ENCODE data around the gene WDR37. TPM values are rescaled to one million over a fixed set of nuclear protein-coding genes. Genes with fewer than 3 reads are reported as not detected.
"Not testable (repeated sequence)": the region's sequence is repeated elsewhere in the genome, so short reads cannot be mapped to it uniquely, and the experiment has no call there.

The WDR37 gene
- total RNA-seq, 4 donors from 2014 or later = 1.3 to 21.7 (median 11.2) TPM

DNA sequence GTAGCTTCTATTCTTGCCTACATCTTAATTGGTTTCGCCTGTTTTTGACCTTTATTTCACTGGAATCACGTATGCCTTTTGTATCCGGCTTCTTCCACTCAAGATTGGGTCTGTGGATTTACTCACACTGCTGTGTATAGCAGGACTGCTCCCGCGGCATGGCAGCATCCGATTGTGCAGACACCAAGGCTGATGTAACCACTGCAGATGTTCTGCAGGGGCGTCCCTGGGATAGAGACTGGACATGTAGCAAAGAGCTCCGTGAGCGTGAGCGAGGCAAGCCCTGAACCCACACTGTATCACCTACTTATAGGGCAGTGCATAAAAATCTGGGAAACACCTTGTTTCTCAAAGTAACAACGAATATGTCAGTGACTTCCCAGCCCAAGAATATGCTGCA lies 19.1 kb upstream of the WDR37 start:
- H3K4me1 ChIP-seq = no peaks in the 10 kb centered on the region
- TF ChIP-seq POLR2A (IDR thresholded peaks at IDR 0.05) (no peak), CTCF (IDR thresholded peaks at IDR 0.05) (no peak)
- no peak for DNase-seq
- H3K36me3 ChIP-seq = no peaks in the 10 kb centered on the region
- H3K27me3 ChIP-seq = no peaks in the 10 kb centered on the region
- intact Hi-C loops (cut with DNase I; ENCODE audit: low total_unique reads) = no loop called here
- H3K9me3 ChIP-seq = no peaks in the 10 kb centered on the region
- H3K4me3 ChIP-seq = no peak overlapping the region
- no peak overlapping the region for H3K27ac ChIP-seq

DNA sequence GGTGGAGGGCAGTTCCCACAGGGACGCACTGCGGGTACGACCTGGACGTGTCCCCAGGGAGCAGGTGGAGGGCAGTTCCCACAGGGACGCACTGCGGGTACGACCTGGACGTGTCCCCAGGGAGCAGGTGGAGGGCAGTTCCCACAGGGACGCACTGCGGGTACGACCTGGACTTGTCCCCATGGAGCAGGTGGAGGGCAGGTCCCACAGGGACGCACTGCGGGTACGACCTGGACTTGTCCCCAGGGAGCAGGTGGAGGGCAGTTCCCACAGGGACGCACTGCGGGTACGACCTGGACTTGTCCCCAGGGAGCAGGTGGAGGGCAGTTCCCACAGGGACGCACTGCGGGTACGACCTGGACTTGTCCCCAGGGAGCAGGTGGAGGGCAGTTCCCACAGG lies 17.4 kb upstream of the WDR37 start:
- H3K4me3 ChIP-seq; H3K36me3 ChIP-seq; intact Hi-C loops (cut with DNase I; ENCODE audit: low total_unique reads); H3K27ac ChIP-seq; H3K27me3 ChIP-seq; H3K4me1 ChIP-seq; H3K9me3 ChIP-seq; DNase-seq: not testable (repeated sequence)

DNA sequence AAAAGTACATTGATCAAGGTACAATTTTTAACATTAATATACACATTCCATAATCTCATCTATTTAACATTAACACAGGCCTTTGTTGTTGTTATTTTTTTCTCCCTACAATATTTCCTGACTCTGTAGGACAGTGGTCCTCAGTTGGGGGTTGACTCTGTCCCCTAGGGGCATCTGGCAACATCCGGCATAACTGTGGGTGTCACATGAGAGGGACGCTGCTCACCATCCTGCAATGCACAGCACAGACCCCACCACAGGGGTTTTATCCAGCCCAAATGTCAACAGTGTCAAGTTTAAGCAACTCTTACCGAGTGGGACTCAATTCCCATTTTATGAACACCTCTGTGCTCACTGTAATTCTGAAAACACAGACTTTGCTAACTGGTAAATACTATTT lies 16.1 kb upstream of the WDR37 start:
- Histone ChIP-seq H3K4me3 (no peak overlapping the region), H3K4me1 (no peaks in the 10 kb centered on the region), H3K27ac (no peak overlapping the region), H3K27me3 (no peaks in the 10 kb centered on the region), H3K9me3 (no peaks in the 10 kb centered on the region), H3K36me3 (no peaks in the 10 kb centered on the region)
- intact Hi-C loops (cut with DNase I; ENCODE audit: low total_unique reads) = no loop called here
- DNase-seq = no peak
- TF ChIP-seq POLR2A (IDR thresholded peaks at IDR 0.05) (no peak), CTCF (IDR thresholded peaks at IDR 0.05) (no peak)

- TF ChIP-seq CTCF (IDR thresholded peaks at IDR 0.05) (no peak), POLR2A (IDR thresholded peaks at IDR 0.05) (no peak)
Measured at GRCh38 chr10:1041514-1041913, 14.7 kb upstream of the WDR37 start.

DNA sequence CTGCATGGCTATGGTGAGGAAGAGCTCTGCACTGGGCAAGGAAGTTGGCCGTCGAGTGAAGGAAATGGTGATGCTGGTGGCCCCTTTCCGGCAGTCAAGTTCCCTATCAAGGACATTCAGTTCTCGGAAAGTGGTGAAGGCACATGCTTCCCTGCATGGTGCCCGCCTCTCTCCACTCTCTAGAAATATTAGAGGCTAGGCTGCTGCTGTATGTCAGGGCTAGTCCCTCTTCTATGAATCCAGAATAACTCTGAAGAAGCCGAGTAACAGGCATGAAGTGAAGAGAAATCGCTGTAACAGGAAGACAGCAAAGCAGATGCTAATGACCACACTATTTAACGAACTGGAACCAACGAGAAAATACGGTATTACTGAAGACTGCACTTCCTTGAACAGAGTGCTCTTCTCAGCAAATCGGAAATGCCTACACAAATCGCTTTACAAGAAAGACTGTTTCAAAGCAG lies 12.6 kb upstream of the WDR37 start:
- intact Hi-C loops (cut with DNase I; ENCODE audit: low total_unique reads) = no loop called here
- no peaks in the 10 kb centered on the region for H3K27me3 ChIP-seq
- no peaks in the 10 kb centered on the region for H3K9me3 ChIP-seq
- H3K36me3 ChIP-seq = no peaks in the 10 kb centered on the region
- H3K4me3 ChIP-seq = no peak overlapping the region
- peak in 1 of 2 donors; percentile 36 for DNase-seq
- TF ChIP-seq CTCF (IDR thresholded peaks at IDR 0.05) (no peak), POLR2A (IDR thresholded peaks at IDR 0.05) (peak in 1 of 2 donors; percentile 45)
- H3K27ac ChIP-seq = peak overlapping the region; percentile 41 to 67
- H3K4me1 ChIP-seq = peaks cover 0 to 5% of the 10 kb centered on the region in 2 donors

More at GRCh38 chr10:1041514-1041913, 14.7 kb upstream of the WDR37 start:
- H3K27me3 ChIP-seq = no peaks in the 10 kb centered on the region
- intact Hi-C loops (cut with DNase I; ENCODE audit: low total_unique reads) = no loop called here
- H3K4me3 ChIP-seq = no peak overlapping the region
- H3K9me3 ChIP-seq = no peaks in the 10 kb centered on the region
- no peak for DNase-seq
- no peak overlapping the region for H3K27ac ChIP-seq
- H3K4me1 ChIP-seq = no peaks in the 10 kb centered on the region
- H3K36me3 ChIP-seq = no peaks in the 10 kb centered on the region

DNA sequence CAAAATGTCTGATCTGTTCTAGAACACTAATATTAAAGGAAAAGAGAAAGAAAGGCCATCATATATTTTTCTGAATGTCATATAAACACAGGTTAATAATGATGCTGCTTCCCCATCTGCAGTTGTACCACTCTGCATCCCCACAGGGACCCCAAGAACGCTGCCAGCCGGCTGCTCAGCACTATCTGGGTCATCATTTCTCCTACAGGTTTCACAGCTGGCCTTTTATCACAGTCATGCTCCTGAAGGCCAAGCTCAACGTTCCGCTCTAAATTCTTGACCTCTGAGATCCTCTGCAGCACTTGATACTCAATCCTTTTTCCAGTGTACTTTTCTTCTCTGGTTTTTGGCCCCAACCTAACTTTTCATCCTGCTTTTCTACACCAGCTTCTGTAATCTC lies 12.0 kb upstream of the WDR37 start:
- peak overlapping the region; percentile 41 to 67 for H3K27ac ChIP-seq
- H3K9me3 ChIP-seq = no peaks in the 10 kb centered on the region
- peaks cover 0 to 5% of the 10 kb centered on the region in 2 donors for H3K4me1 ChIP-seq
- intact Hi-C loops (cut with DNase I; ENCODE audit: low total_unique reads) = no loop called here
- H3K27me3 ChIP-seq = no peaks in the 10 kb centered on the region
- DNase-seq = no peak
- H3K36me3 ChIP-seq = no peaks in the 10 kb centered on the region
- H3K4me3 ChIP-seq = no peak overlapping the region
- TF ChIP-seq CTCF (IDR thresholded peaks at IDR 0.05) (no peak), POLR2A (IDR thresholded peaks at IDR 0.05) (no peak)

All from uterus (tissue), 4 donors.